Stimulated activated naive CD4-positive, alpha-beta T cell (primary cell): ENCODE results near the gene CDC20B.

Experiments used
- DNase-seq, 6 experiments: peaks; one replicate each; lab custom pipeline; 2025; lab: John Stamatoyannopoulos, UW

Gene CDC20B

GRCh38 chr5:55172937-55173686 lies at the start of gene CDC20B:
CDC20B (minus strand) TSS chr5:55173177; CDS start chr5:55173000, 177 bp downstream.
- peak; percentile 11 to 68 (median 48) for DNase-seq

GRCh38 chr5:55222092-55222984 lies 49.4 kb upstream of the CDC20B start:
- DNase-seq = peak in 1 of 6 experiments; percentile 23

GRCh38 chr5:55220433-55221185 lies 47.6 kb upstream of the CDC20B start:
- DNase-seq = peak in 1 of 6 experiments; percentile 6

- no peak for DNase-seq
These were observed 46.8 kb upstream of the CDC20B start for GRCh38 chr5:55219770-55220169.

- no peak for DNase-seq
These were observed 46.0 kb upstream of the CDC20B start for GRCh38 chr5:55218967-55219366.

- no peak for DNase-seq
These were observed 38.4 kb upstream of the CDC20B start for GRCh38 chr5:55211184-55211874.

GRCh38 chr5:55205001-55205400 lies 32.0 kb upstream of the CDC20B start:
- no peak for DNase-seq

GRCh38 chr5:55191165-55191564 lies 18.2 kb upstream of the CDC20B start:
- no peak for DNase-seq

GRCh38 chr5:55188656-55189540 lies 15.9 kb upstream of the CDC20B start:
- no peak for DNase-seq

GRCh38 chr5:55187370-55187769 lies 14.4 kb upstream of the CDC20B start:
- DNase-seq = no peak

GRCh38 chr5:55180016-55180415 lies 7.0 kb upstream of the CDC20B start:
- no peak for DNase-seq

GRCh38 chr5:55177078-55177477 lies 4.1 kb upstream of the CDC20B start:
- no peak for DNase-seq

GRCh38 chr5:55176176-55176818 lies 3.3 kb upstream of the CDC20B start:
- peak in 2 of 6 experiments; percentile 6 to 22 for DNase-seq

GRCh38 chr5:55175781-55176175 lies 2.8 kb upstream of the CDC20B start:
- DNase-seq = no peak

GRCh38 chr5:55173687-55174230 lies 782 bp upstream of the CDC20B start:
- DNase-seq = no peak

GRCh38 chr5:55172051-55172899 lies 702 bp downstream of the CDC20B start:
- peak; percentile 5 to 78 (median 54) for DNase-seq

- DNase-seq = no peak
These were observed 1.5 kb downstream of the CDC20B start for GRCh38 chr5:55171471-55171870.

- DNase-seq = no peak
These were observed 10.3 kb downstream of the CDC20B start for GRCh38 chr5:55162666-55163065.
